ENCODE measurements around the gene AREL1. TPM values are rescaled to one million over a fixed set of nuclear protein-coding genes. Genes with fewer than 3 reads are reported as not detected.

AREL1 gene
- total RNA-seq, 2 donors from 2014 or later: 30.7 to 37.0 TPM

DNA sequence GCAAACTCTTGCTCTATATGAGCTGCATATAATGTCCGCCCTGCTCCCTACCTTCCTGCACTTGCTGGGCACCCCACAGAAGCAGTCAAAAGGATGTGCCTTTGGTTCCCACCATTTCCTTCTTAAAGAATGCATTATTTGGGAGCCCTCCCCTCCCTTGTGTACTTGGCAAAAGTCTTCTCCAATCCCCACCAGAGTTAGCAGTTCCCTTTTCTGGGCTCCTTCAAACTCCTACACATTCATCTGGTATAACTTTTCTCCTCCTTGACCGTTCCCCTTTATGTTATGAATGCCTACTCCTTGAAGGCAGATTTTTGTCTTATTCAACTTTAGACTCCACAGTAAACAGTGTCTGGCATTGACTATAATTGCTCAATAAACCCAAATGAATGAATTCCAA is 27.8 kb downstream of the AREL1 start:
- no peak overlapping the region for H3K4me3 Mint-ChIP-seq
- H3K27me3 Mint-ChIP-seq: no peaks in the 10 kb centered on the region
- H3K9me3 Mint-ChIP-seq: no peaks in the 10 kb centered on the region
- peaks cover 97% of the 10 kb centered on the region for H3K36me3 Mint-ChIP-seq (ENCODE audit: low read depth)
- no peaks in the 10 kb centered on the region for H3K4me1 Mint-ChIP-seq
- no peak for ATAC-seq (replicated peaks)
- H3K27ac Mint-ChIP-seq: no peak overlapping the region

- no peaks in the 10 kb centered on the region for H3K27me3 Mint-ChIP-seq
- no peaks in the 10 kb centered on the region for H3K9me3 Mint-ChIP-seq
- no peak overlapping the region for H3K4me3 Mint-ChIP-seq
- no peak overlapping the region for H3K27ac Mint-ChIP-seq
- peaks cover 95% of the 10 kb centered on the region for H3K36me3 Mint-ChIP-seq (ENCODE audit: low read depth)
- ATAC-seq (replicated peaks): no peak
- H3K4me1 Mint-ChIP-seq: no peaks in the 10 kb centered on the region
Observed at GRCh38 chr14:74684434-74684833, 28.4 kb downstream of the AREL1 start.

DNA sequence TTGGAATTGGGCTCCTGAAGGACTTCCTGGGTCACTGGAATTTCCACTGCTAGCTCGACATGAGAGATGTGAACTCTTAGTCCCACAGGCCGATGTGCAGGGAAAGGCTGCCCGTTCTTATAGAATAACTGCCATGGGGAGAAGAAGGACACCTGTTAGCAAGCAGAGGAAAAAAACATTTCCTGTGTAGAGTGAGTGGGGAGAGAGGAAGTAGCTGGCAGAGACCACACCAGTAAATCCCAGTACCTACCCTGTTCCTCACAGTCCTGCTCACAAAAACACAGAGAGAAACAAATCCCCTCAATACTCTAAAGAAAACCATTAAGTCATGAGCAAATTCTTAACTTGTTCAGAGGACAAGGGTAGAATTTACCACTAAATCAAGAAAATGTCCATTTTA is 29.5 kb downstream of the AREL1 start:
- Mint-ChIP-seq H3K27ac (peak overlapping the region; percentile 21), H3K27me3 (no peaks in the 10 kb centered on the region), H3K4me3 (no peak overlapping the region), H3K4me1 (no peaks in the 10 kb centered on the region), H3K36me3 (ENCODE audit: low read depth) (peaks cover 94% of the 10 kb centered on the region), H3K9me3 (no peaks in the 10 kb centered on the region)
- ATAC-seq (replicated peaks): no peak

DNA sequence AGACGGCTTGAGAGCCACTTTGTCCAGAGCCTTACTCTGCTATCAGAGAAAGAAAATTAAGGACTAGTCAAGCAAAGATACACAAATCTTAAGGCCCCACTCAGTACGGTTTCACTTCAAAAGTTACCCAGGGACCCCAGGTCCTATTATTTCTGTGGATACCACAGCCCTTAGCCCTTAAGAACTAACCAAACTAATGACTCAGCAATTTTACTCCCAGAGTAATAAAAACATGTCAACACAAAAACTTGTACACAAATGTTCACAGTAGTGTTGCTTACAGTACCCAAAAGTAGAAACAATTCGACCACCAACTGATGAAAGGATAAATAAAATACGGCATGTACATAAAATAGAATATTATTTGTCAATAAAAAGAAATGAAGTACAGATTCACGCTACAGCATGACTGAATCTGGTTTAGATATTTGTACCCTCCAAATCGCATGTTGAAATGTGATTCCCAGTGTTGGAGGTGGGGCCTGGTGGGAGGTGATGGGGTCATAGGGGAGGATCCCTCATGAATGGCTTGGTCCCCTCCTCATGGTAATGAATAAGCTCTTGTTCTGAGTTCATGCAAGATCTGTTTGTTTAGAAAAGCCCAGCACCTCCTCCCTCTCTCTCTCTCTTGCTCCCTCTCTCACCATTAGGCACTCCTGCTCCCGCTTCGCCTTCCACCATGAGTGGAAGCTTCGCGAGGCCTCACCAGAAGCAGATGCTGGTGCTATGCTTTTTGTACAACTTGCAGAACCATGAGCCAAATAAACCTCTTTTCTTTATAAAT is 30.5 kb downstream of the AREL1 start:
- ATAC-seq (replicated peaks): no peak
- Mint-ChIP-seq H3K4me1 (no peaks in the 10 kb centered on the region), H3K27ac (peak overlapping the region; percentile 44), H3K9me3 (no peaks in the 10 kb centered on the region), H3K36me3 (ENCODE audit: low read depth) (peaks cover 90% of the 10 kb centered on the region), H3K27me3 (no peaks in the 10 kb centered on the region), H3K4me3 (no peak overlapping the region)

GRCh38 chr14:74675219-74675618 is 37.7 kb downstream of the AREL1 start:
- H3K27ac Mint-ChIP-seq: no peak overlapping the region
- H3K4me3 Mint-ChIP-seq: no peak overlapping the region
- no peak for ATAC-seq (replicated peaks)
- H3K4me1 Mint-ChIP-seq: no peaks in the 10 kb centered on the region
- peaks cover 93% of the 10 kb centered on the region for H3K36me3 Mint-ChIP-seq (ENCODE audit: low read depth)
- H3K27me3 Mint-ChIP-seq: no peaks in the 10 kb centered on the region
- H3K9me3 Mint-ChIP-seq: no peaks in the 10 kb centered on the region

DNA sequence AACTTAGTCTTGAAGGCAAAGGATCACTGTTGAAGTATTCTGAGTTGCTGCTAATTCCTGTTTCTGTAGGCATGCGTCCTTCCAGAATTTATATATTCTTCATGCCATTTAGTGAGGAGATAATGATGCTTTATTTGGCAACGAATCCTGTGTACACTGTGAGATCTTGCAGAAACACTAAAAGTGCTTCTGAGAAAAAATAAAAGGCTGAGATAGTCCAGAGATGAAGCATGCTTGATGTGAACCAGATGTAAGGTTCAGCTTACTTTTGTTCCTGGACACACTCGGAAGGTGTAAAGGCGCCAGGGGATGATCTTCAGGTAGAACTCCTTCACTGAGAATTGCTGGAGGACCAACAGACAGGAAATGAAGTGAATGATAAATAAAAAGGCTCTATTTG is 39.1 kb downstream of the AREL1 start:
- no peaks in the 10 kb centered on the region for H3K27me3 Mint-ChIP-seq
- H3K27ac Mint-ChIP-seq: no peak overlapping the region
- ATAC-seq (replicated peaks): no peak
- H3K36me3 Mint-ChIP-seq (ENCODE audit: low read depth): peaks cover 95% of the 10 kb centered on the region
- no peaks in the 10 kb centered on the region for H3K4me1 Mint-ChIP-seq
- H3K4me3 Mint-ChIP-seq: no peak overlapping the region
- no peaks in the 10 kb centered on the region for H3K9me3 Mint-ChIP-seq

DNA sequence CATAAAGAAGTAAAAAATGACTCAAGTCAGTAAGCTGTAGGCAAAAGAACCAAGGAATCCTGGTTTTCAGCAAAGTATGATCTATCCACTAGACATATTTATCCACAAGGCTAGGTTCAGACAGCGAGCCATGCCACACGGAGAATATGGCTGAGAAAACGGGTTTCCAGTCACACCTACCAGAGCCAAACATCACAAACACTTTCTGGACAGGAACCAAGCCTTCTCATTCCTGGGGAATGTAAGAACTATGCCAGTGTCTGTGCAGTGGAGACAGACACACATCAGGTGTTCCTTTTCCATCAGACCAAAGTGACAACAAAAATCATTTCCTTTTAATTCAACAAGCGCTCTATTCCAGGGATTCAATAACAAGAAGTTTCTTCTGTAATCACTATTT is 41.1 kb downstream of the AREL1 start:
- H3K4me1 Mint-ChIP-seq: no peaks in the 10 kb centered on the region
- H3K9me3 Mint-ChIP-seq: no peaks in the 10 kb centered on the region
- H3K36me3 Mint-ChIP-seq (ENCODE audit: low read depth): peaks cover 100% of the 10 kb centered on the region
- no peaks in the 10 kb centered on the region for H3K27me3 Mint-ChIP-seq
- H3K27ac Mint-ChIP-seq: no peak overlapping the region
- ATAC-seq (replicated peaks): no peak
- H3K4me3 Mint-ChIP-seq: no peak overlapping the region

DNA sequence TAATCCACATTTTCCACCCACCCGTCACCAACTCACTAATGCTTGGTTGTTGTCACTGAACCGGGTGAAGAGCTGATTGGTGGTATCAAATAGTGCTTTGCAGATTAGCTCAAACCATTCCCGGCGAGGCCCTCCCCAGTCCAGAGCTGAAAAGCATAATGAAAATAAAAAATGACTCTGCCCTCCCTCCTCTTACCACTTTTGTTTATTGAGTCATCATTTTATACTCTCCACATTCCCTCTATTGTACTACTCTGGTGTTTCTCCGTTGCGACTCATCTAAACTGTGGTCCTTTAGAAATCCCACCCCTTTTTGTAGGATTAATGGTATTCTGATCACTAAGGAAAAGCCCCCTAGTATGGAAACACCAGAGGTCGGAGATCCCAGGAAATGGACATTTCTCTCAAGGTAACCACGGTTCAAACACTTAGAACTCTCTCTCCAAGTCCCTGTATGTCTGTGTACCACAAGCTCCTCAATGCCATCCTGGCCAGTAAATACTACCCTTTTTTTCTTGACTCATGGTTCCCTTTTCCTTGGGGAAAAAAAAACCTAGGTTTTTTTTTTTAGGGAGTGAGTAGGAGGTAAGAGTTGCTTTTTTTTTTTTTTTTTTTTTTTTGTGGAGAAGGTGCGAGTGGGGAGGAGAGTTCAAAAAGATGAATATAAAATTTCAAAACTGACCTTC is 42.0 kb downstream of the AREL1 start:
- no peaks in the 10 kb centered on the region for H3K4me1 Mint-ChIP-seq
- H3K4me3 Mint-ChIP-seq: no peak overlapping the region
- no peaks in the 10 kb centered on the region for H3K27me3 Mint-ChIP-seq
- H3K36me3 Mint-ChIP-seq (ENCODE audit: low read depth): peaks cover 100% of the 10 kb centered on the region
- no peak overlapping the region for H3K27ac Mint-ChIP-seq
- ATAC-seq (replicated peaks): no peak
- H3K9me3 Mint-ChIP-seq: no peaks in the 10 kb centered on the region

GRCh38 chr14:74669846-74670245 is 43.0 kb downstream of the AREL1 start:
- Mint-ChIP-seq H3K9me3 (no peaks in the 10 kb centered on the region), H3K36me3 (ENCODE audit: low read depth) (peaks cover 100% of the 10 kb centered on the region), H3K4me3 (no peak overlapping the region), H3K27me3 (no peaks in the 10 kb centered on the region), H3K4me1 (no peaks in the 10 kb centered on the region), H3K27ac (no peak overlapping the region)
- no peak for ATAC-seq (replicated peaks)

- Mint-ChIP-seq H3K9me3 (no peaks in the 10 kb centered on the region), H3K4me3 (no peak overlapping the region), H3K36me3 (ENCODE audit: low read depth) (peaks cover 100% of the 10 kb centered on the region), H3K27ac (no peak overlapping the region), H3K4me1 (no peaks in the 10 kb centered on the region), H3K27me3 (no peaks in the 10 kb centered on the region)
- no peak for ATAC-seq (replicated peaks)
Observed at GRCh38 chr14:74669256-74669655, 43.6 kb downstream of the AREL1 start.

DNA sequence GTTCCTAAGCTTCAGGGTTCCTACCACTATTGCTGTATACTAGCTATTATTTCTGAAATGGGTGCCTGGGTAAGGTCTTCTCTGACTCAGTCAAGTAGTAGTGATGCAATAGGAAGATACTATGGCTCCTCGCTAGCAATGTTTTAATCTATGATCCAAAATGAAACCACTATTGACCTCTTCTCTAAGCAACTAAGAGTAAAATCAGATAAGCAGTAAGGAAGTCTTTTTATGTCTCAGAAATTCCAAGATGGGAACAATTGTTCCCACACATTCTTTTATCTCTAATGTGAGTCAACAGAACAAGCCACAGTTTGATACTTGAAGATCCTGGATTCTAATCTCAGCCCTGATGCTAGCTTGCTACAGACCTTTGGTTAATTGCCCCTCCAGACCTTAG is 45.1 kb downstream of the AREL1 start:
- peaks cover 100% of the 10 kb centered on the region for H3K36me3 Mint-ChIP-seq (ENCODE audit: low read depth)
- H3K9me3 Mint-ChIP-seq: no peaks in the 10 kb centered on the region
- no peaks in the 10 kb centered on the region for H3K4me1 Mint-ChIP-seq
- no peaks in the 10 kb centered on the region for H3K27me3 Mint-ChIP-seq
- peak; percentile 46 for ATAC-seq (replicated peaks)
- no peak overlapping the region for H3K4me3 Mint-ChIP-seq
- peak overlapping the region; percentile 36 for H3K27ac Mint-ChIP-seq

DNA sequence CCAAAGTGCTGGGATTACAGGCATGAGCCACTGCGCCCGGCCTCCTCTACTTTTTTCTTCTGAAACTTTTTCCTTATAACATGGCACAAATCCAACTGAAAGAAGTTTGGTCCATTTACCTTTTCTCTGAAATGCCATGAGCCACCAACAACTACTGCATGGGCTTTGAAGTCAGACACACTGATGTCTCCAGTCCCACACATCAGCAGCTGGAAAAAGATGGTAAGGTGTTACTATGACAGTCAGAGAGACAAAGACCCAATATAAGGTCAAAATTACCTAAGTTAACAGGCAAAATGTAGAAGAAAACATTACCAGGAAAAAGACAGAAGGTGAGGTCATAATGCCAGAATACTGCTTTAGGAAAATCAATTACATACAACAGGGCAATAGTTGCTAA is 48.2 kb downstream of the AREL1 start:
- no peaks in the 10 kb centered on the region for H3K4me1 Mint-ChIP-seq
- no peak for ATAC-seq (replicated peaks)
- H3K36me3 Mint-ChIP-seq (ENCODE audit: low read depth): peaks cover 96% of the 10 kb centered on the region
- no peaks in the 10 kb centered on the region for H3K27me3 Mint-ChIP-seq
- no peaks in the 10 kb centered on the region for H3K9me3 Mint-ChIP-seq
- H3K4me3 Mint-ChIP-seq: no peak overlapping the region
- no peak overlapping the region for H3K27ac Mint-ChIP-seq

- no peaks in the 10 kb centered on the region for H3K27me3 Mint-ChIP-seq
- no peaks in the 10 kb centered on the region for H3K9me3 Mint-ChIP-seq
- H3K4me1 Mint-ChIP-seq: no peaks in the 10 kb centered on the region
- H3K4me3 Mint-ChIP-seq: no peak overlapping the region
- no peak for ATAC-seq (replicated peaks)
- H3K27ac Mint-ChIP-seq: no peak overlapping the region
- peaks cover 93% of the 10 kb centered on the region for H3K36me3 Mint-ChIP-seq (ENCODE audit: low read depth)
Observed at GRCh38 chr14:74663884-74664283, 49.0 kb downstream of the AREL1 start.

GRCh38 chr14:74661726-74662450 is 51.0 kb downstream of the AREL1 start:
- no peak overlapping the region for H3K4me3 Mint-ChIP-seq

DNA sequence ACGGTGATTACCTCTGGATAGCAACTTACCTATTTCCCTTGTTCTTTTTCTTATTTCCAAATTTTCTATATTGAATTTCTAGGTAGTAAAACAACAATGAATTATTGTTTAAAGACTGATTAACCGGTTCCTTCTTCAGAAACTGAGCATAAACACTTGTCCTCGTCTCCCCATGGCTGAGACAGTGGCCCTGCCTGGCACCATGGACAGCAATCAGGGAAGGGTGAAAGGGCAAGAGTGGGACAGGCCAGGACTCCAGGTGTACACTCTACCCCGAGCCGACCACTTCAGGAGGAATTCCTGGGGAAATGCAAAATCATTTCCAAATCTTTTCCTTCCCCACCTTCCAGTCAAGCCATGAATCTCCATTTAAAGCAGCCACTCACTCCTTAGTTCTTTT is 52.0 kb downstream of the AREL1 start:
- H3K36me3 Mint-ChIP-seq (ENCODE audit: low read depth): peaks cover 78% of the 10 kb centered on the region
- no peaks in the 10 kb centered on the region for H3K4me1 Mint-ChIP-seq
- H3K4me3 Mint-ChIP-seq: no peak overlapping the region
- H3K27ac Mint-ChIP-seq: peak overlapping the region; percentile 49
- ATAC-seq (replicated peaks): no peak
- H3K9me3 Mint-ChIP-seq: no peaks in the 10 kb centered on the region
- H3K27me3 Mint-ChIP-seq: no peaks in the 10 kb centered on the region

More at GRCh38 chr14:74661726-74662450, 51.0 kb downstream of the AREL1 start:
- Mint-ChIP-seq H3K27ac (peak overlapping the region; percentile 49), H3K4me1 (no peaks in the 10 kb centered on the region), H3K27me3 (no peaks in the 10 kb centered on the region), H3K36me3 (ENCODE audit: low read depth) (peaks cover 80% of the 10 kb centered on the region), H3K9me3 (no peaks in the 10 kb centered on the region)
- no peak for ATAC-seq (replicated peaks)

All from activated T-helper 17 cell treated with anti-CD3 and anti-CD28 coated beads, Interleukin-2, amount 50 U/mL, for 72 hours (primary cell).